GM18951 (cell line): Measurements from ENCODE around the gene ITGAE.
A peak's percentile ranks its signal among the peaks of the same experiment; 100 is the strongest.

ENCODE experiments used
- POLR2A ChIP-seq: IDR thresholded peaks from 4 replicates; pipeline ENCODE4 v1.6.1; 2011; ENCODE audit warnings: mild to moderate bottlenecking; ENCODE audit not compliant: insufficient read length, insufficient read depth; ENCODE audit errors: extremely low read depth
- in situ Hi-C: fragments of 300-500 bp; cut with MboI; formaldehyde crosslinking; loops from one replicate; pipeline ENCODE4 v1.12.0; 2022; ENCODE audit warnings: low sequenced_read_pairs, mixed read lengths, inconsistent platforms; ENCODE audit not compliant: unreplicated experiment

ITGAE gene

DNA sequence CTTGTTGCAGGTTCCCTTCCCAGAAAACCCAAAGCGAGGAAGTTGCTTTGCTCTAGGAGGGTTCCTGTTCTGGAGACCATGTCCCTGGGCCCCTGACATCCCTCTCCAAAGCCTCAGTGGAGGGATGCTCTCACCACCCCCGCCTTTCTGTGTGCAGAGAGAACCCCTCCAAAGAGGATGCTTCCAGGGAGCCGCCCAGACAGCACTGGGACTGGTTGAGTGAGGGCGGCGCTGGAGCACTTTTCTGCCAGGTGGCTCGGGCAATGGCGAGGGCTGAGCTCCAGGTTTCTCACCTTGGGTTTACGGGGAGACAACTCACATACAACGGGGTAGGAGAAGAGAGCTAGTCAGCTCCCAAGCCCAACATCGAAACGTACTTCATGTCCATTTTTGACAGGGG lies 125.1 kb downstream of the ITGAE start:
- TF ChIP-seq POLR2A: no peak
- in situ Hi-C loops: no loop called here

GRCh38 chr17:3672571-3672970 lies 128.4 kb downstream of the ITGAE start:
- in situ Hi-C loops: no loop called here
- TF ChIP-seq POLR2A: no peak

DNA sequence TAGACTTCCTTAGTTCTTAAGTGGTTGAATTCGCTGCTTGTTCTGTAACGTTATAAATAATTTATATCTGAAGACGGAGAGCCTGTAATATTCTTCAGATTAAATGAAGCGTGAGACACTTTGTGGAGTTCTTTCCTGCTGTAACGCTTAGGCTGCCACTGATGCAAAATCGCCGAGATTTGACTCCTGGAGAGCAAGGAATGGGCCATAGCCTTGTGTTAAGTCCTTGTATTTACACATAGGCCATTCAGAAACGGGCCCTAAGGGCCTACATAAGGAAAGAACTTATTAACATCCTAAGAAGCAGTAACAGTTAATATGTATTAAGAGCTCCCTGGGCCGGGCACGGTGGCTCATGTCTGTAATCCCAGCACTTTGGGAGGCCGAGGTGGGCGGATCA lies 131.4 kb downstream of the ITGAE start:
- in situ Hi-C loops: no loop called here
- TF ChIP-seq POLR2A: no peak

DNA sequence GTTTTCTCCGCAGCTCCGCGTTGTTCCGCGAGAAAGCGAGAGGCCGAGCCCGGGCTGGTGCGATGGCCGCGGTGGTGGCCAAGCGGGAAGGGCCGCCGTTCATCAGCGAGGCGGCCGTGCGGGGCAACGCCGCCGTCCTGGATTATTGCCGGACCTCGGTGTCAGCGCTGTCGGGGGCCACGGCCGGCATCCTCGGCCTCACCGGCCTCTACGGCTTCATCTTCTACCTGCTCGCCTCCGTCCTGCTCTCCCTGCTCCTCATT lies 132.0 kb downstream of the ITGAE start:
- no peak for TF ChIP-seq POLR2A
- in situ Hi-C loops: no loop called here

DNA sequence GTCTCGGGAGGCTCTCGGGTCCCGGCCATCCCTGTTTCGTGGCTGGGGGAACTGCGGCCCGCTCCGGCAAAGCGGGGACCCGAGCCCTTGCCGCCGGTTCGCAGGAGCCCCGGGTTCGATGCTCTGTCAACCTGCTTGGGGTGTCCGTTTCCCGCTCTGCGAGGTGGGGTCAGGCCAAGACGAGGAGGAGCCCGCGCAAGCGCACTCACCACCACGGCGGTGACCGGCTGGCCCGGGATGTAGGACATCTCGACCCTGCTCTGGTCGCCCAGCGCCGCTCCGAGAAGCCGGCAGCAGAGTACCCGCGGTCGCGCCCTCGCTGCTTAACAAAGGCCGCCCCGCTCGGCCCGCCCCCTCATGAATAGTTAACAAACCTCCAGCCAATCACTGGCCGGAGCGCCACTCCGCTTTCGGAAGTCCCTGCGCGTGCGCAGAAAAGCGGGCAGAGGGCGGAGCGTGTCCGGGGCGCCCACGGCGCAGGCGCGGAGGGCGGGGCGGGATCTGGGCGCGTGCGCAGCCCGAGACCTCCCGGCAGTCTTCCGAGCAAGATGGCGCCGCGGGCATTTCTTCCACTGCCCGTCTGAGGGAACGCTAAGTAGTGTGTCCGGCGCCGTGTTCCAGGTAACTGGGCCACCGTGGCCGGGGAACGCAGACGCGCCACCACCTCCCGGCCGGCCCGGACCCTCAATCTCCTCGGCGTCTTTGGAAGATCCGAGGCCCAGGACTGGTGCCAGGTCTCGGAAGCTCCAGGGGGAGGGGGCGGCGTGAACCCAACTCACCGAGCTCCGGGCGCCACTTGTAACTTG lies 132.5 kb downstream of the ITGAE start, which contains the start of the genes EMC6 and TAX1BP3:
Gene EMC6 (plus strand): TSS at position 534 of the 806 bp plus-strand sequence. CDS start 335 bp downstream, outside the sequence.
Gene TAX1BP3 (minus strand): TSS at position 300 of the 806 bp plus-strand sequence. CDS start 52 bp downstream, at position 248.
- in situ Hi-C loops: no loop called here
- TF ChIP-seq POLR2A: peak; percentile 98

GRCh38 chr17:3667366-3668278 lies 133.4 kb downstream of the ITGAE start:
- in situ Hi-C loops: no loop called here

DNA sequence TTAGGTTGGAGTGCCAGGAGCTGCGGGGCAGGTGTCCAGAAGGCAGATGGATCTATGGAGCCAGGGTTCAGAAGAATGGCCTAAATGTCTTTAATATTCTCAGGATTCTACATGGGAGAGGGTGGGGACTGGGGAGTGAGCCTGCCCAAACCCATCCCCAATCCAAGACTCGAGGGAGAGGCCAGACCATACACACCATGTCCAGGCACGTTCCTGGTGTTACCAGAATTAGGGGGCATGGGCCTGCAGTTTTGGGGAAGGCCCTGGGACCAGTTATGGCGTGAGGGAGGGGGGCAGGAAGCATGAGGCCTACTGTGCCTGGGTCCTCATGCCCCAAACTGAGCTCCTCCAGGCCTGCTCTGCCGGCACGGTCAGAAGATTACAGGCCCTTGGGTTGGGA lies 134.5 kb downstream of the ITGAE start:
- in situ Hi-C loops: no loop called here
- no peak for TF ChIP-seq POLR2A

More at GRCh38 chr17:3667366-3668278, 133.4 kb downstream of the ITGAE start:
- no peak for TF ChIP-seq POLR2A

DNA sequence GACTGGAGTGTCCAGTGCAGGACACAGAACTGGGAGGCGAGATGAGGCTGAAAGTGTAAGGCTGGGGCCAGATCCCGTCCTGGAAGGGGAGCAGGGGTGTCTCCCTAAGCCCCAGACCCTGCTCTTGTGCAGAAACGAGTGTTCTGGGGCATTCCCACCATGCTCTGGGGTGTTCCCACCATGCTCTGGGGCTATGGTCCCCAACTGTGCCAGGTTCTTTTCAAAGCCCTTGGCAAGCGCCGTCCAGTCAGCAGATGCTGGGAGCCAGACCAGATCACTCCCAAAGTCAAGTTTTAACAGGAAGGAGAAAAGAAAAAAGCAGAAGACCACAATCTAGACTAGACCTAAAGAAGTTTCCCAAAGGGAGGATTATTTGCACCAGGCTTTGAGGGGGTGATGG lies 135.2 kb downstream of the ITGAE start:
- in situ Hi-C loops: no loop called here

More for the DNA sequence above, 135.2 kb downstream of the ITGAE start:
- no peak for TF ChIP-seq POLR2A
